ENCODE data around the gene SIPA1.

- no peak for TF ChIP-seq KDM1A (CRISPR knock-in tag; IDR thresholded peaks at IDR 0.05)
- no peak for TF ChIP-seq CBX2 (IDR thresholded peaks at IDR 0.05; ENCODE audit: low read depth, low read length)
- TF ChIP-seq CBX2 (CRISPR knock-in tag; IDR thresholded peaks at IDR 0.05; ENCODE audit: low read depth), result no peak
- TF ChIP-seq ZMYM4 (CRISPR knock-in tag; IDR thresholded peaks at IDR 0.05), result no peak
- no peak for TF ChIP-seq JUND (CRISPR knock-in tag; IDR thresholded peaks at IDR 0.05)
- no peak for TF ChIP-seq CTCF (CRISPR knock-in tag; IDR thresholded peaks at IDR 0.05)
- TF ChIP-seq RFX3 (CRISPR knock-in tag; IDR thresholded peaks at IDR 0.05), result no peak
- no peak for TF ChIP-seq TCF12 (IDR thresholded peaks at IDR 0.05)
- no peak for TF ChIP-seq TCF12 (CRISPR knock-in tag; IDR thresholded peaks at IDR 0.05)
- TF ChIP-seq ZHX2 (IDR thresholded peaks at IDR 0.05; ENCODE audit: low read depth), result no peak
- TF ChIP-seq ZHX2 (CRISPR knock-in tag; IDR thresholded peaks at IDR 0.05; ENCODE audit: borderline replicate concordance), result no peak
- TF ChIP-seq SNAPC2 (CRISPR knock-in tag; IDR thresholded peaks at IDR 0.05), result no peak
- no peak for TF ChIP-seq MLLT10 (CRISPR knock-in tag; IDR thresholded peaks at IDR 0.05)
- no peak for TF ChIP-seq ELK4 (CRISPR knock-in tag; IDR thresholded peaks at IDR 0.05; ENCODE audit: borderline replicate concordance)
- TF ChIP-seq KAT2B (IDR thresholded peaks at IDR 0.05; ENCODE audit: borderline replicate concordance, low read depth, low read length), result no peak
- no peak for TF ChIP-seq HMGA1 (CRISPR knock-in tag; conservative IDR thresholded peaks at IDR 0.05)
- no peak for TF ChIP-seq POLR2A (IDR thresholded peaks at IDR 0.05; ENCODE audit: insufficient read depth in 1 of 2, low read depth in 2 of 2, low read length in 2 of 2)
Measured at GRCh38 chr11:65591939-65592857, 45.7 kb upstream of the SIPA1 start.
